OCI-LY7 (cell line): ENCODE measurements around the gene DNAH5.

Experiments
- EZH2phosphoT487 ChIP-seq: fragments of 200-600 bp; sonication (generic); IDR thresholded peaks from 2 replicates; pipeline ENCODE4 v1.6.1; 2018; ENCODE audit warnings: low read depth, borderline replicate concordance, mild to moderate bottlenecking, mixed run types, antibody characterized with exemption, low read length, moderate library complexity, mixed read lengths
- TF ChIP-seq, protein P1 (sequence below): fragments of 200-600 bp; sonication (generic); conservative IDR thresholded peaks from 2 replicates; pipeline ENCODE4 v1.5.1; 2014; ENCODE audit warnings: mild to moderate bottlenecking, antibody characterized with exemption, low read length, moderate library complexity, mixed read lengths

DNA sequence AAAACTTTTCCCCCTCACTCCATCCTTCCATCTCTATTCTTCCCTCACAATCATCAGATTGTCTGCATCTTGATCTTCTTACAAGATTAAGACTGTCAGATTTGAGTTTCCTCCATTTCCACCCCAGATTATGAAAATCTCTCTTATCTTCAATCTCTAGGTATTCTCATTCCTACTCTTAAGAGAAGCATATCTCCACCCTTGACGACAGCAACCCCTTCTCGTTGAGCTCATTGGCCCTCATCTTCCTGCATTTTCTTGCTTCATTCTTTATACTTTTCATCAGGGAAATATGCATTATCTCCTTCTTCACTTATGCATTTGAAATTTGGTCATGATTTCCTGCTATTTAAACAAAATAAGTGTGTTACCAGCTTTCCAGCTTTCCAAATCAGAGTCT, 301.3 kb downstream of the DNAH5 start:
- TF ChIP-seq, protein P1, sequence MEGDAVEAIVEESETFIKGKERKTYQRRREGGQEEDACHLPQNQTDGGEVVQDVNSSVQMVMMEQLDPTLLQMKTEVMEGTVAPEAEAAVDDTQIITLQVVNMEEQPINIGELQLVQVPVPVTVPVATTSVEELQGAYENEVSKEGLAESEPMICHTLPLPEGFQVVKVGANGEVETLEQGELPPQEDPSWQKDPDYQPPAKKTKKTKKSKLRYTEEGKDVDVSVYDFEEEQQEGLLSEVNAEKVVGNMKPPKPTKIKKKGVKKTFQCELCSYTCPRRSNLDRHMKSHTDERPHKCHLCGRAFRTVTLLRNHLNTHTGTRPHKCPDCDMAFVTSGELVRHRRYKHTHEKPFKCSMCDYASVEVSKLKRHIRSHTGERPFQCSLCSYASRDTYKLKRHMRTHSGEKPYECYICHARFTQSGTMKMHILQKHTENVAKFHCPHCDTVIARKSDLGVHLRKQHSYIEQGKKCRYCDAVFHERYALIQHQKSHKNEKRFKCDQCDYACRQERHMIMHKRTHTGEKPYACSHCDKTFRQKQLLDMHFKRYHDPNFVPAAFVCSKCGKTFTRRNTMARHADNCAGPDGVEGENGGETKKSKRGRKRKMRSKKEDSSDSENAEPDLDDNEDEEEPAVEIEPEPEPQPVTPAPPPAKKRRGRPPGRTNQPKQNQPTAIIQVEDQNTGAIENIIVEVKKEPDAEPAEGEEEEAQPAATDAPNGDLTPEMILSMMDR, result no peak
- TF ChIP-seq EZH2phosphoT487, result no peak
